NCI-H2171 (cell line): ENCODE results near the gene FBRSL1.
"Not testable (repeated sequence)": the region's sequence is repeated elsewhere in the genome, so short reads cannot be mapped to it uniquely, and the experiment has no call there.

Experiments used
- DNase-seq: peaks from one replicate; lab custom pipeline; 2025; lab: John Stamatoyannopoulos, UW

Gene FBRSL1

DNA sequence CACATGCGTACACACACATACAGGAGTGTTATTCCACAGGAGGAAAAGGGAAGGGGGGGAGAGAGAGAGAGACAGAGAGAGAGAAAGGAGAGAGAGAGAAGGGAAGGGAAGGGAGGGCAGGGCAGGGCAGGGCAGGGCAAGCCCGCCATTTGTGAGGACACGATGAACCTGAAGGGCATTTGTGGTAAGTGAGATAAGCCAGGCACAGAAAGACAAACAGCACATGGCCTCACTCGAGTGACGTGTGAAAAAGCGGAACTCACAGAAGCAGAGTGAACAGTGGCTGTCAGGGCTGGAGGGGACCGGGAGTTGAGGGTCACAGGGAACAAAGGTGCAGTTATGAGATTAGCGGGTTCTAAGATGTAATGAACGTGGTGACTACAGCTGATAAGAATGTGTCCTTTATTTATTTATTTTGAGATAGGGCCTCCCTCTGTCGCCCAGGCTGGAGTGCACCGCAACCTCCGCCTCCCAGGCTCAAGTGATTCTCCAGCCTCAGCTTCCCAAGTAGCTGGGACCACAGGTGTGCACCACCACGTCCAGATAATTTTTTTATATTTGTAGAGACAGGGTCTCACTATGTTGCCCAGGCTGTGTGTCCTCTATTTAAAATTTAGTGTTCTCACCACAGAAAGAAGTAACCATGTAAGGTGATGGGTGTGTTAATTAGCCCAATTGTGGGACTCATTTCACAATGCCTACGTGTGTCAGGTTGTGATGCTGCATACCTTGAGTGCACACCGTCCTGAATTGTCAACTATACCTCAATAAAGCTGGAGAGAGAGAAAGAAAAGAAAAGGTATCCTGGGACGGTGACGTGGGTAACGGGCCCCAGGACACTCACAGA is 18.7 kb upstream of the FBRSL1 start:
- DNase-seq = no peak

DNA sequence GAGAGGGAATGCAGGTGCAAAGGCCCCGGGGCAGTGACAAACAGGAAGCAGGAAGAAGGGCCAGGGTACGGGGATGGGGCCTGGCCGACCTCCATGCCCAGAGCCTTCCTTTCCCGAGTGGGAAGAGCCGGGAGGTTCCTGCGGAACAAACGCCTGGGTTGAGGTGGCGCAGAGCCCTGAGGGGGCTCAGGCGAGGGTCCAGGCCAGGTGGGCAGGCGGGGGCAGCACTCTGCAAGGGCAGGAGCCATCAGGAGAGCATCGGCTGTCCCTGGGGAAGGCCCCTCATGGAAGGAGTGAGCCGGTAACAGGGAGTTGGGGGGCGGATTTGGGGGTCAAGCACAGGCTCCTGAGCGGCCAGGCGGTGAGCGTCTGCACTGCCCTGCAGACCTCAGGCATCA is 18.1 kb upstream of the FBRSL1 start:
- no peak for DNase-seq

DNA sequence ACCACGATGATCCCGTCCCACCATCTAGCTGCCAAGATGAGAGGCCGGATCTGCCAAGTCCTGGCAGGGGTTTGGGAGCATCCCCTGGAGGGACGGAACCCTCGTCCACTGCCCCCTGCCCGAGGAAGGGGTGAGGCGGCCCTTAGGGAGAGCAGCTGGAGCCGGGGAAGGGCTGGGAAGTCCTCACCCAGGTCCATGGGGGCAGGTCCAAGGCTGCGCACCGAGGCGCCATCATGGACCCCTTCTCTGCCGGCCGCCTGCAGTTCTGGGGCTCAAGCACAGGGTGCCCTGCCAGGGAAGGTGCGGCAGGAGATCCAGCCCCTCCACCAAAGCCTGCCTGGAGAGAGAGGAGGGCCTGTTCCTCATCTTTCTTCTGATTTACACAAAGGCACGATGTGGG is 17.6 kb upstream of the FBRSL1 start:
- no peak for DNase-seq

DNA sequence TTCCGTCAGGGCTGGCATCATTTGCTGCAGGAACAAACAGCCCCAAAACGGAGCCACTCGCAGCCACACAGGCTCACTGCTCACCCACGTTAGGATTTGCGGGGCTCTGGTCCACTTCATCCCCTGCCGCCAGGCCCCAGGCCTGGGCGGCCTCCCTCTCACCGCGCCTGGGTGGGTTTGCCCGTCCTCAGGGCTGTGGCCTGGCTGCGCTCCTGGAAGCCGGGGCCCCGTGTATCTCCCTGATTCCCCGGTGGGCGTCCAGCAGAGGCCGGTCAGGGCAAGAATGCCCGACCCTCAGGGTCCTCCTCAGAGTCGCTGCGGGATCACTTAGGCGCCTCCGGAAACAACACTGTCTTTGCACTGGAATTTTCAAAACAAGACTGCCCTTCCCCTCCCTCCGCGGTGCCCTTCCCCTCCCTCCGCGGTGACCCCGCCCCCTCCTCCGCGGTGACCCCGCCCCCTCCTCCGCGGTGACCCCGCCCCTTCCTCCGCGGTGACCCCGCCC is 15.7 kb upstream of the FBRSL1 start:
- DNase-seq = no peak

DNA sequence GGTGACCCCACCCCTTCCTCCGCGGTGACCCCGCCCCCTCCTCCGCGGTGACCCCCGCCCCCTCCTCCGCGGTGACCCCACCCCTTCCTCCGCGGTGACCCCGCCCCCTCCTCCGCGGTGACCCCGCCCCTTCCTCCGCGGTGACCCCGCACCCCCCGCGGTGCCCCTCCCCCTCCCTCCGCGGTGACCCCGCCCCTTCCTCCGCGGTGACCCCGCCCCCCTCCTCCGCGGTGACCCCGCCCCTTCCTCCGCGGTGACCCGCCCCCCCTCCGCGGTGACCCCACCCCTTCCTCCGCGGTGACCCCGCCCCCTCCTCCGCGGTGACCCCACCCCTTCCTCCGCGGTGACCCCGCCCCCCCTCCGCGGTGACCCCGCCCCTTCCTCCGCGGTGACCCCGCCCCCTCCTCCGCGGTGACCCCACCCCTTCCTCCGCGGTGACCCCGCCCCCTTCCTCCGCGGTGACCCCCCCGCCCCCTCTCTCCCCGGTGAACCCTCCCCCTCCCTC is 15.1 kb upstream of the FBRSL1 start:
- DNase-seq = not testable (repeated sequence)

DNA sequence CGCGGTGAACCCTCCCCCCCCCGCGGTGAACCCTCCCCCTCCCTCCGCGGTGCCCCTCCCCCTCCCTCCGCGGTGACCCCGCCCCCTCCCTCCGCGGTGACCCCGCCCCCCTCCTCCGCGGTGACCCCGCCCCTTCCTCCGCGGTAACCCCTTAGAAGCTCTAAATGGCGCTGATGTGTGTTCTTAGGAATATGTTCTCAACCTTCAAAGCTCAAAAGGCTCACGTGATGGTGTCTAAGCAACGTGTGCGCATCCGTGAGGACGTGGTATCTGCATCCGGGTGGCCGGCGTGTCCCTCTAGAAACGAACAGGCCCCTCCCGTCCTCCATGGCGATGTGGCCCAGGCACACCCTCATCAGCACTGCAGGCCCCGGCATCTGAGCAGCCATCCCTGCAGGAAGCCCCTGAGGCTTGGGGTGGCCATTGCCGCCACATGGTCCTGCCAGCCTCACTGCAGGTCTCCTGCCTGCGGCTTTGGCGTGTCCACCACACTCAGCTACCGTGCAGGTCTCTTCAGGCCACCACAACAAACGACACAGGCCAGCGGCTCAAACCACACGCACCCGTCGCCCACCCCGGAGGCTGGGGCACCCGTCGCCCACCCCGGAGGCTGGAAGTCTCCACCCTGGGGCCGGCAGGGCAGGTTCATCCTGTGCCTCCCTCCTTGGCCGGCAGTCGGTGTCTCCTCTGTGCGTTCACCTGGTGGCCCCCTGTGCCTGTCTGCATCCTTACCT is 14.5 kb upstream of the FBRSL1 start:
- no peak for DNase-seq

DNA sequence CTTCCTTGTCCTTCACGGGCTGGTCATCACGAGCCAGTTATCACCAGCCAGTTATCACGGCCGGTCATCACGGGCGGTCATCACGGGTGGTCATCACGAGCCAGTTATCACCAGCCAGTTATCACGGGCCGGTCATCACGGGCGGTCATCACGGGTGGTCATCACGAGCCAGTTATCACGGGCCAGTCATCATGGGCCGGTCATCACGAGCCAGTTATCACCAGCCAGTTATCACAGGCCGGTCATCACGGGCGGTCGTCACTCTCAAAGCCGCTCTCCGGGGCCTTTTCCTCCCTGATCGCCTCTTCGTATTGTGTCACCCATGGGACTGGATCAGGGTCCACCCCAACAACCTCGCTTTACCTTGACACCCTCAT is 13.9 kb upstream of the FBRSL1 start:
- no peak for DNase-seq

DNA sequence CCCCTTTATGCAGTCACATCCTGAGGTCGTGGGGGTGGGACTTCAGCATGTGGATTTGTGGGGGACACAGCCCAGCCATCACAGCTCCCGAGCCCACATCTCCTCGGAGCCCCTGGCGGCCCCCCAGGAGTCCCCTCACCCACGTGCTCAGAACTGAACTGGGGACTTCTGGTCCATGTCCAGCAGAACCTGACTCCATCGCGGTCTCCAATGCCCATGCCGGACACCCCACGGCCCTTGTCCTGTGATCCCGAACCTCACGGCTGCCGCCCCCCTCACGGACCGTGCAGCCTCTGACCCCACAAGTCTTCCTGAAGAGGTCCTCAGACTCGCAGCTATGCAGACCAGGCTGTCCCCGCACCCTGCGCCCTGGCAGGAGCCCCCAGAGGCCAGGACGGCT is 13.5 kb upstream of the FBRSL1 start:
- no peak for DNase-seq

DNA sequence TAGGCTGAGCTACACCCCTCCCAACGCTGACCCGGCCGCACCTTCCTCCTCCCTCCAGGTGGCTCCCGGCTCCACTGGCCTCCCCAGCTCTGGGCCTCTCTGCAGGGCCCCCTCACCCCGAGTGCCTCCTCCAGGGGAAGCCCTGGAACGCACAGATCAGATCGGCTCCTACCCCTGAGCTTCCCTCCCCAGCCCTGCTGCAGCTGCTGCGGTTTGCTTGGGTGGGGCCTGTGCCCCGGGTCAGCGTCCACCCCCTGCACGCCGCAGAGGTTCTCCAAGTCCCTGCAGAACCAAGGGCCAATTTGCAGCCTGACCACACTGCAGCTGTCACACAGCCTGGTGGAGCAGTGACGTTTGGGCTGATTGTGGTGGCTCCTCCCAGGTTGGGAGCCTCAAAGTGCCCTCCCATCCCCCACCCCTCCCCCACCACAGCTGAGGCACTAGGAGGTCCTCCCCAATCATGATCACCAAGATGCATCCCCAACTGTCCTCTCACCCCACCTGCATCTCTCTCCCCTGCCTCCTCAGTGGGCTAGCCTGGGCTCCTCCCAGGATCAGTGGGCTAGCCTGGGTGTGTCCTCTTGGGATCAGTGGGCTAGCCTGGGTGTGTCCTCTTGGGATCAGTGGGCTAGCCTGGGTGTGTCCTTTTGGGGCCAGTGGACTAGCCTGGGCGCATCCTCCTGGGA is 12.8 kb upstream of the FBRSL1 start:
- DNase-seq = no peak

DNA sequence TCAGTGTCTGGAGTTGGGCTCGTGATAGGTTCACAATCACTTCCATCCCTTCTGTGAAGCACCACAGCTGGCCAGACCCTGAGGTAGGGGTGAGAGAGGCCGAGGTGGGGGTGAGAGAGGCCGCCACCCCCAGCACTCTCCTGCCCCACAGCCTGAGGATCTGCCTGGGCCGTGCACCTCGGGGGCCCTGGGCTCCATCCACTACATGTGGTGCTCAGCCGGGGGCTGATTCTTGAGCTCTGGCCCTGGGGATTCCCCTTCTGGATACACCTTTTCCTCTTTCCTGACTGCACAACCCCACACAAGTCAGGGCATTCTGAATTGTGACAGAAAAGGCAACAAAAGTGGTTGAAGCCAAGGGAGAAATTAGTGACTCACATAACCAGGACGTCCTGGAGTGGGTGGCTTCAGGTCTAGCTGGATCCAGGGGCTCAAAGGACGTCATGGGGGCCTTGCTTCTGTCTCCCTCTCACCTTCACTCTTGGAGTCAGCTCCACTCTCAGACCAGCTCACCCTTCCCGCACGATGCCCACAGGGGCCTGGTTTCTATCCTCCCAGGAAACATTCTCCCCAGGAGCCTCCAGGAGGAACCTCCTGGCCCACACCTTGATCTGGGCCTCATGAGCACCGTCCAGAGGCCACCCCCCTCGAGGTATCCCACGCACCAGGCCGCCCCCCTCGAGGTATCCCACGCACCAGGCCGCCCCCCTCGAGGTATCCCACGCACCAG is 12.1 kb upstream of the FBRSL1 start:
- DNase-seq = no peak

DNA sequence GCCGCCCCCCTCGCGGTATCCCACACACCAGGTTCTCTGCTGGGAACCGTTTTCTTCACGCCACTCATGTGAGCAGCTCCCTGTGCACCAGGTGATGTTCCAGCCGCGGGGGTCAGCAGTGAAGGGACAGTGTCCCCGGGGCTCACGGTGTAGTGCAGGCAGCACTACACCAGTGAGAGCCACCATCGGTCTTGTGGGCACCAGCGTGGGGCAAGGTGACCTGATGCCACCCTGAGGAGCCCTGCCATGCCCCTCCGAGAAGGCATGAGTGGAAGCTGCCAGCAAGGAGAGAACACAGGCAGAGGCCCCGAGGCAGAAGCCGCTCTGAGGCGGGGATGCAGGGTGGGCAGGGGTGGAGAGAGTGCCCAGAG is 11.5 kb upstream of the FBRSL1 start:
- DNase-seq = no peak

DNA sequence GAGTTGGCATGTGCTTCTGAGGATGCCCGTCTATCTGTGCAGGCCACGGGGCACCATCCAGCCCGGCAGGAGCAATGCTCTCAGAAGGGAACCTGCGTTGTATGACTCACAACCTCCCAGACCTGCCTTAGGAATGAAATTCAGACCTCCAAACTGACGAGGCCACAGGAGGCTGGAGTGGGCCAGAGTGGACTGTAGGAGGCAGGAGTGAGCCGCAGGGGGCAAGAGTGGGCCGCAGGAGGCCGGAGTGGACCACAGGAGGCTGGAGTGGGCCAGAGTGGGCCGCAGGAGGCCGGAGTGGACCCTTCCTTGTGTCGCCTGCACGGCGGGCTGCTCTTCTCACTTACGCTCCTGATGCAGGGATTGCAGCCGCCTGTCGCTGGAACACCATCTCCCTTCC is 11.1 kb upstream of the FBRSL1 start:
- DNase-seq = no peak

DNA sequence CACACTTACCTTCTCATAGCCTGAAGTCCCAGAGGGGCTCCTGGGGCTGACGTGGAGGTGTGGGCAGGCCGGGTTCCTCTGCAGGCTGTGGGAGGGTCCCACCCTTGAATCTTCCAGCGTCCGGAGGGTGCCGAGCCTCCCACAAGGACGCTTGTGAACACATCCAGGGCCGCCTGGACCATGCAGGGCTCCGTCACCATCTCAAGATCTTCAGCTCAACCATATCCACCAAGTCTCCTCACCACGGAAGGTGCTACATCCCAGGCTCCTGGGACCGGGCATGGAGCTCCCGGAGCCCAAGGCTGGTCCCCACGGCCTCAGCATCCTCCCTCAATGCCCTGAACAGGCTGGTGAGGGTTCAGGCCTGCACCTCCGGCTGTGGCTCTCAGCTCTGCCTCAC is 10.7 kb upstream of the FBRSL1 start:
- no peak for DNase-seq

DNA sequence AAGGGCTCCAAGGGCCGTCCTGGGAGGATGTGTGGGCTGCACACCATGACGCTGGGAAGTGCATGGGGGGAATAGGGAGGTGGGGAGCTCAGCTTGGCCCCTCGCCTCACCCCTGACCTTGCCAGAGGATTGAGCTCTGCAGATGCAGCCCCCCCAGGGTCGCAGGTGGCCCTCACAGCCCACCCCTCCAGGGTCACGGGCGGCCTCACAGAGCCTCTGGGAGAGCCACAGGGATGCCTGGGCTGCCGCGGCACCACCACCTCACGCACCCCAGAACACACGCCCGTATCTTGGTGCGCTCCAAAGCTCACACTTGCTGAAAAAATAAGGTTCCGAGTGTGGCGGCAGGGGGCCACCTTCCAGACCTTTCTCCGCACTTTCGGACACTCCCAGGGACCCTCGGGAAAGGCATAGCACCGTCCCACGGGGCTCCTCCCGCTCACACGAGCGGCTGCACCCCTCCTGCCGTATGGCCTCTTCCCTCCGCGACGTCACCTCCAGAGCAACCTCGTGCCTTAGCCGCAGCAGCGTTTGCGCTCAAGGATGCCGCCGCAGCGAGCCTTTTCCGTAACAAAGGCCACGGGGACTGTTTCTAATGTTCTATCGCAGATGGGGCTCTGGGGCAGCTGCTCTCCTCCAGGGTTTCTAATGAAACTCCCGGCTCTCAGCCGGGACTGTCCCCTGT is 9.9 kb upstream of the FBRSL1 start:
- DNase-seq = no peak

DNA sequence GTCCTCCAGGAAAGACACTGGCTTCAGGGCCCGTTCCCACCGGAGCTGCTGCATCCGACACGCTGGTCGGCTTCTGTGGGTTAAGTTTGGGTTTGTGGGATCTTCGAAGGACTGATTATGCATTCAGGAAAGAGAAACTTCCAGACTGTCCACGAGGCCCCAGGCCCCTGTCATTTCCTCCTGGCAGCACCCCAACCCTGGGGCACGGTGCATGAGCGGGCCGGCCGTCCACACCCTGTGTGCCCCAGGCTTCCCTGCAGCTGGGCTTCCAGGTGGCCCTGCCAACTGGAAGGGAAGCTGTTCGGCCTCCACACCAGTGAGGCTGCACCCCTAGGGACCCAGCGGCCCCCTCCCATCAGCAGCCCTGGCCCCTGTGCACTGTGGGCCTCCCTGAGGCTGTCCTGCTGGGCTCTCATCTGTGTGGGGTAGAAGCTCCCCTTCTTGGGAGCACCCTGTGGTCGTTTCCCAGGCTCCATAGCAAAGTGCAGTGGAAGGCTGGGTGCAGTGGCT is 9.3 kb upstream of the FBRSL1 start:
- DNase-seq = no peak

DNA sequence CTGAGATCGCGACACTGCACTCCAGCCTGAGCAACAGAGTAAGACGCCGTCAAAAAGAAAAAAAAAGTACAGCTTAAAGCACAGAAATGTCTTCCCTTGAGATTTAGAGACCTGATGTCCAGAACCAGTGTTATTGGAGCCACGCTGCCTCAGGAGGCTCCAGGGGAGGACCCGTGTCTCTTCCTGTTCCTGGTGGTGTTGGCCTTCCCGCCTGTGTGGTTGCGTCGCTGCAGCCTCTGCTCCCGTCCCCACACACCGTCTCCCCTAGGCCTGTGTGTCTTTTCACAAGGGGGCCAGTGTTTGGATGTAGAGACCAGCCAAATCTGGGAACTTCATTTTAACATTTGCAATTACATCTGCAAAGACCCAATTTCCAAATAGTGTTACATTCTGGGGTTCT is 8.6 kb upstream of the FBRSL1 start:
- DNase-seq = no peak

DNA sequence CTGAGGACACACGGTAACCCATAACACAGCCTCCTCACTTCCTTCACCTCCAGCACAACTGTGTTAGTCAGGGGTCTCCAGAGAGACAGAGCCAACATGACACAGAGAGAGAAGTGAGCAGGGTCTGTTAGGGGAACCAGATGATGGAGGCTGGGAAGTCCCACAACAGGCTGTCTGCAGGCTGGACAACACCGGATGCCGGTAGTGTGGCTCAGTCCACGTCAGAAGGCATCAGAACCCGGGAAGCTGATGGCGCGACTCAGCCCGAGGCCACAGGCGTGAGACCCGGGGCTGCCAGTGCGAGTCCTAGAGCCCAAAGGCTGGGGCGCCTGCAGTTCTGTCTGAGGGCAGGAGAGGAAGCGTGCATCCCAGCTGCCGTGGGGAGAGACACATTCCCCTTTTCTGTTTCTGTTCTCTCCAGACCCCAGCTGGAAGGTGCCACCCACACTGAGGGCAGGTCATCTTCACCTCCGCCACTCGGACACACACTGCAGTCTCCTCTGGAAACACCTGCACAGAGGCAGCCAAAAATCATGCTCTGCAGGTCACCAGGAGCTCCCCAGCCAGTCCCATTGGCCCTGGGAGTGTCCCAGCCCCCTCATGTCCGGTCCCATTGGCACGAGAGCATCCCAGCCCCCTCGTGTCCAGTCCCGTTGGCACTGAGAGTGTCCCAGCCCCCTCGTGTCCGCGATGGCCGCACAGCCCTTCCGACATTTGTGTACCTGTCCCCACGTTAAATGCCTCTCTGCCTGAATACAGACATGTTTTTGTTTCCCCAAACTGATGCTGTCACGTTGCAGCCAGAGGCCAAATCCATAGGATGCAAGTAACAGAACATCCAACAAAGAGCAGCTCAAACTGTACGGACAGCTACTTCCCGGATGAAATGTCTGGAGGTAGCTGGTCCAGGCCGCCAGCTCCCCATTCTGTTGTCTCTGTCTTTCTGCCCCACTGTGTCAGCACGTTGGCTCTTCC is 7.9 kb upstream of the FBRSL1 start:
- DNase-seq = no peak

DNA sequence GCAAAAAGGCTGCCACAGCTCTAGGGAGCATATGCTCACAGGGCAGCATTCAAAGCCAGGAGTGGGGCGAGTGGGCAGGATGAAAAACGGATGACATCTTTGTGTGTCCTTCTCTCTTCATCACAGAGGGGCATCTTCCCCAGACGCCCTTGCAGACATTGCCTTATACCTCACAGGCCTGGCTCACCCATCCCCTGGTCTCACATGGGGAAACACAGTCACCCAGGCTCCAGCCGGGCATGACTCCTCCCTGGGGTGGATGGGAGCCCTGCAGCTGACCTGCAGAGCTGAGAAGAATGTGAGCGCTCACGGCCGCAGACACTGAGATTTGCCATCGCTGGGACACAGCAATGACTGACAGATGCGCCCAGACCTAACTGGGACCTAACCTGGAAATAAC is 7.2 kb upstream of the FBRSL1 start:
- DNase-seq = no peak

DNA sequence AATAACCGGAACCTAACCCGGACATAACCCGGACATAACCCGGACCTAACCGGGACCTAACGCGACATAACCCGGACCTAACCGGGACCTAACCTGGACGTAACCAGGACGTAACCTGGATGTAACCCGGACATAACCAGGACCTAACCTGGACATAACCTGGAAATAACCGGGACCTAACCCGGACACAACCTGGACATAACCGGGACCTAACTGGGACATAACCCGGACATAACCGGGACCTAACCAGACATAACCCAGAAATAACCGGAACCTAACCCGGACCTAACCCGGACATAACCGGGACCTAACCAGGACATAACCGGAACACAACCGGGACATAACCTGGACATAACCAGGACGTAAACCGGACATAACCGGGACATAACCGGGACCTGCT is 6.7 kb upstream of the FBRSL1 start:
- no peak for DNase-seq

DNA sequence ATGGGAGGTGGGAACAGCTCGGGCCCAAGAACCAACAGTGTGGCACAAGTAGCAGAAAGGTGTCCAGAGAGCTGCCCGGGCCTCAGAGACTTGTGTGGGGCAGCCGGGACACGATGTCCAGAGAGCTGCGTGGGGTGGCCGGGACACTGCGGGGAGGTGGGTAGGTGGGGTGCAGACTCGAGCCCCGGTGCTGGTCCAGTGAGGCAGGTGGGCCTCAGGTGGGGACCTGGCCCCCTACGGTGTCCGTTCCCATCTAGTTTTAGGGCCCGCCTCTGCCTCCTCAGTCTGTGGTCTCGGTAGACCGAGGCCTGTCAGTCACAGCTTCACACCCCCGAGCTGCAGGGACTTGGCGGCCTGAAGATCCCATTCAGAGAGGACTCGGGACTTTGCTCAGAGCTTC is 6.3 kb upstream of the FBRSL1 start:
- no peak for DNase-seq
